Lung (tissue), 12 donors: ENCODE measurements around the gene PLG. TPM values are rescaled to one million over a fixed set of nuclear protein-coding genes. Genes with fewer than 3 reads are reported as not detected.

ENCODE experiments used
- ATAC-seq: fragments of 200-7000 bp; cut with Tn5 transposase; one replicate; pipeline ENCODE4 v1.9.1; 2020; ENCODE audit warnings: moderate number of reproducible peaks; ENCODE audit not compliant: insufficient read depth, low FRiP score
- DNase-seq, 3 donors: peaks; one replicate each; pipeline ENCODE4 v3.0.0-alpha.2; 2013 to 2017
- H3K27ac ChIP-seq, 2 donors: one replicate each; pipeline ENCODE4 v1.5.1; 2013; ENCODE audit warnings: mild to moderate bottlenecking in 2 of 2, moderate library complexity in 2 of 2, control low read depth in 1 of 2, inconsistent platforms in 1 of 2, low read depth in 1 of 2, low read length in 1 of 2
- H3K27me3 ChIP-seq, 3 donors: one replicate each; pipeline ENCODE4 v1.5.1; 2013; ENCODE audit warnings: low read length in 2 of 3; ENCODE audit not compliant: control insufficient read depth in 3 of 3, insufficient read depth in 3 of 3
- H3K36me3 ChIP-seq, 4 donors: one replicate each; pipeline ENCODE4 v1.5.1; 2013; ENCODE audit warnings: low read length in 4 of 4, mild to moderate bottlenecking in 1 of 4, moderate library complexity in 1 of 4; ENCODE audit not compliant: control insufficient read depth in 4 of 4, insufficient read depth in 4 of 4
- H3K4me1 ChIP-seq, 5 donors: one replicate each; pipeline ENCODE4 v1.5.1; 2013; ENCODE audit warnings: low read length in 5 of 5, mild to moderate bottlenecking in 2 of 5, moderate library complexity in 1 of 5; ENCODE audit not compliant: control insufficient read depth in 5 of 5, insufficient read depth in 5 of 5
- H3K4me3 ChIP-seq: one replicate; pipeline ENCODE4 v1.5.1; 2013; ENCODE audit warnings: mild to moderate bottlenecking, control low read depth, moderate library complexity
- H3K9ac ChIP-seq, 2 donors: one replicate each; pipeline ENCODE4 v1.5.1; 2013; ENCODE audit warnings: low read length in 2 of 2, control low read depth in 1 of 2; ENCODE audit not compliant: insufficient read depth in 1 of 2
- H3K9me3 ChIP-seq, 4 donors: one replicate each; pipeline ENCODE4 v1.5.1; 2013; ENCODE audit warnings: low read length in 3 of 4, mild to moderate bottlenecking in 1 of 4, moderate library complexity in 1 of 4; ENCODE audit not compliant: control insufficient read depth in 4 of 4, insufficient read depth in 3 of 4
- WGBS, 2 donors: extraction: QIAGEN DNeasy Blood & Tissue Kit; methylation state at CpG; one replicate each; pipeline ENCODE4 v1.1.7; 2013; 5-methylcytosine and 5-hydroxymethylcytosine counted together
- polyA plus RNA-seq, 2 donors: library from polyadenylated mRNA; stranded (reverse); fragments of 200-250 nt; gene quantifications; one replicate each; pipeline ENCODE4 v1.2.1, GENCODE V29; 2013
- total RNA-seq, 2 donors: library from RNA; depleted of rRNA in 1 of 2; stranded (reverse); fragments of >200 nt in 1 of 2; gene quantifications; one replicate each; pipeline ENCODE4 v1.2.1, GENCODE V29; 2014 to 2021
- TF ChIP-seq, protein P1 (sequence below): IDR thresholded peaks from 2 replicates; pipeline ENCODE4 v1.5.1; 2012; ENCODE audit warnings: mild to moderate bottlenecking; ENCODE audit errors: control extremely low read depth, extremely low read depth
- donor health status: control.
- donor health status: control.
- donor health status: Bipolar disorder and iron deficiency.
- donor health status: healthy.
- donor health status: DM: yes; HTN: yes; CAD: no.

PLG gene
- total and polyA plus RNA-seq, 4 donors = 0.52 to 1.7 (median 1.5) TPM; not detected in 1

DNA sequence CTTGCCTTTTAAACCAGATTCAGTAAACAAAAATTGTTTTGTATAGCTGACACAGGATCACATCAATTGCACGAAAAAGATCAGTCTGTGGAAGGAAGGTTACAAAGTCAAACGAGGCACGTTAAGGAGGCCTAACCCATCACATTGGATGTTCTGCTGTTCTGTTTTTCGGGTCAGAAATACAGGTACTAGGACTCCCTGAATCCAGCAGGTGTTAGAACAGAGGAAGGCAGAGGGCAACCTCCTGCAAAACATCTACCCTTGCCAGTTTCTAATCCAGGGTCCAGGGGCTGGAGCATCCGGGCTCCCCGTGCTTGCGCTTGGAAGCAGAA lies 64.6 kb downstream of the PLG start:
- Histone ChIP-seq H3K27me3 (no peaks in the 10 kb centered on the region), H3K4me3 (no peak overlapping the region), H3K9ac (no peak overlapping the region), H3K36me3 (no peaks in the 10 kb centered on the region), H3K9me3 (peaks cover 0 to 5% (median 0%) of the 10 kb centered on the region in 4 donors), H3K4me1 (peaks cover 0 to 12% (median 0%) of the 10 kb centered on the region in 5 donors), H3K27ac (no peak overlapping the region)
- ATAC-seq (no peak), DNase-seq (peak in 1 of 3 donors; percentile 22)
- TF ChIP-seq, protein P1, sequence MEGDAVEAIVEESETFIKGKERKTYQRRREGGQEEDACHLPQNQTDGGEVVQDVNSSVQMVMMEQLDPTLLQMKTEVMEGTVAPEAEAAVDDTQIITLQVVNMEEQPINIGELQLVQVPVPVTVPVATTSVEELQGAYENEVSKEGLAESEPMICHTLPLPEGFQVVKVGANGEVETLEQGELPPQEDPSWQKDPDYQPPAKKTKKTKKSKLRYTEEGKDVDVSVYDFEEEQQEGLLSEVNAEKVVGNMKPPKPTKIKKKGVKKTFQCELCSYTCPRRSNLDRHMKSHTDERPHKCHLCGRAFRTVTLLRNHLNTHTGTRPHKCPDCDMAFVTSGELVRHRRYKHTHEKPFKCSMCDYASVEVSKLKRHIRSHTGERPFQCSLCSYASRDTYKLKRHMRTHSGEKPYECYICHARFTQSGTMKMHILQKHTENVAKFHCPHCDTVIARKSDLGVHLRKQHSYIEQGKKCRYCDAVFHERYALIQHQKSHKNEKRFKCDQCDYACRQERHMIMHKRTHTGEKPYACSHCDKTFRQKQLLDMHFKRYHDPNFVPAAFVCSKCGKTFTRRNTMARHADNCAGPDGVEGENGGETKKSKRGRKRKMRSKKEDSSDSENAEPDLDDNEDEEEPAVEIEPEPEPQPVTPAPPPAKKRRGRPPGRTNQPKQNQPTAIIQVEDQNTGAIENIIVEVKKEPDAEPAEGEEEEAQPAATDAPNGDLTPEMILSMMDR = no peak
- WGBS, 2 donors = 24 to 27% methylated on average over 7 of the region's 7 CpGs

DNA sequence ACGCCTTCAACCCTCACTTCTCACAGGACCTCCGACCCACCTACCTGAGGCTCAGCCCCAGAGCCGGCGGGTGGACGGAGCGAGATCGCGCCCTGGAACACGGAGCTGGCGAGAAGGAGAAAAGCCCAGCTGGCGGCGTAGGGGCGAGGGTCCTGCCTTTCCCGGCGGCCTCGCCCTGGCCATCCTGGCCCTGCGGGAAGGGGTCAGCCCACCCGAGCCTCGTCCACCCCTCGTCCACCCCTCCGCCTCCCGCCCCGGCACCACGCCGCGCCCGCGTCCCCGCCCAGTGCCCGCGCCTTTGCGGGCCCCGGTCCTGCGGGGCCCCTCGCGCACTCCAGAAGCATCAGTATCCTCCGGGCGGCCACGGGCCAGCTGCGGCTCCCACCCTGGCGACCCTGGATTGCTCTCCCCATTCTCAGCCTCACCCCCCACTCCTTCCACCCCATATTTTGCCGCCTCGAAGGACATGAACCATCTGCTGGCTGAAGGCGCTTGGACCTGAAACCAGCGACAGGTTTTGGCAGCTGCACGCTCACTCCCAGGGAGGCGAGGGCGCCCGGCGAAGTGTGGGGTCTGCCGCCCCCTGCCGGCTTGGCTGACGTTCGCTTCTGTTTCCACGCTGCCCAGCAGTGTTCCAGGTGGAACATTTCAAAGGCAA lies 65.1 kb downstream of the PLG start:
- TF ChIP-seq, protein P1 = peak; percentile 28
- H3K36me3 ChIP-seq = no peaks in the 10 kb centered on the region
- H3K9ac ChIP-seq = no peak overlapping the region
- peak; percentile 90 for ATAC-seq
- no peaks in the 10 kb centered on the region for H3K27me3 ChIP-seq
- peaks cover 0 to 12% (median 0%) of the 10 kb centered on the region in 5 donors for H3K4me1 ChIP-seq
- DNase-seq = peak; percentile 97 to 98 (median 98)
- peaks cover 0 to 6% (median 0%) of the 10 kb centered on the region in 4 donors for H3K9me3 ChIP-seq
- WGBS, 2 donors = 1 to 2% methylated on average over 42 to 55 of the region's 55 CpGs
- peak overlapping the region; percentile 1 for H3K4me3 ChIP-seq
- no peak overlapping the region for H3K27ac ChIP-seq

DNA sequence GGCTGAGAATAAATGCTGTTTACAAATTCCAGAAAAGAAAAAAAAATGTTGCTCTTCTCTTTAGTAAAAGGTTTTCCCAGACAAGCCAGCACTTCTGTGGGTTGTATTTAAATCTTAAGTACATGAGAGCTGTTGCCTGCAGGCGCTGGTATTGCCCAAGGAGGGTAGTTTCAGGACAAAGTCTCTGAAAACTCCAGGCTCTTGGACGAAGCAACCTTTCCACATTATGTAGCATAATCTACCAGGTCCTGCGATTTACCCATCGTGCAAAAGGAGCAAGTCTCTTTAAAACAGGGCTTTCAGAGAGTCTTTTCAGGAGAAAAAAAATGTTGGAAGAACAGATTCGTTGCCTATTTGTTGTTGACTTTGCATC lies 65.6 kb downstream of the PLG start:
- no peaks in the 10 kb centered on the region for H3K27me3 ChIP-seq
- ATAC-seq (no peak), DNase-seq (no peak)
- H3K27ac ChIP-seq = no peak overlapping the region
- H3K4me1 ChIP-seq = peaks cover 0 to 12% (median 0%) of the 10 kb centered on the region in 5 donors
- H3K36me3 ChIP-seq = no peaks in the 10 kb centered on the region
- WGBS, 2 donors = 32 to 49% methylated on average over 5 of the region's 5 CpGs
- peaks cover 0 to 6% (median 0%) of the 10 kb centered on the region in 4 donors for H3K9me3 ChIP-seq
- no peak overlapping the region for H3K4me3 ChIP-seq
- H3K9ac ChIP-seq = no peak overlapping the region
- TF ChIP-seq, protein P1 = no peak

DNA sequence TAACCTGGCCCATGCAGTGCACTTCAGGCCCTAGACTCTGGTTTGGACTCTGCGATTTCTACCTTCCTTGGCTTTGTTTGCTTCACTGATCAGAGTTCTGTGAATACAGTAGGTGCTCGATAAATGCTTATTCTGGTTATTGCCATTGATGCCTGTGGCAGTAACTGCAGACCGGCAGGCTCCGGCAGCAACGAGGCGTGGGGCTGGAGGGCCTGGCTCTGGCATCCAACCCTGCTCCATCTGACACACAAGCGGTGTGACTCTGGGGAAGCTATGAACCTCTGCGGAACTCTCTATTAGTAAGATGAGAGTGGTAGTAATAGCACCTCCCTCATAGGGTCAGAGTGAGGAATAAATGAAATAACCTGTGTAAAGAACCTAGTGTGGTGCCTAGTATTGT lies 66.1 kb downstream of the PLG start:
- 83 to 94% methylated on average over 8 of the region's 8 CpGs for WGBS, 2 donors
- TF ChIP-seq, protein P1 = no peak
- H3K36me3 ChIP-seq = no peaks in the 10 kb centered on the region
- no peak overlapping the region for H3K4me3 ChIP-seq
- peaks cover 0 to 12% (median 0%) of the 10 kb centered on the region in 5 donors for H3K4me1 ChIP-seq
- H3K9ac ChIP-seq = no peak overlapping the region
- H3K27ac ChIP-seq = no peak overlapping the region
- ATAC-seq (no peak), DNase-seq (no peak)
- H3K9me3 ChIP-seq = peaks cover 0 to 3% (median 0%) of the 10 kb centered on the region in 4 donors
- no peaks in the 10 kb centered on the region for H3K27me3 ChIP-seq
